K562 (cell line): Measurements from ENCODE around the gene CWC22. TPM values are rescaled to one million over a fixed set of nuclear protein-coding genes. Genes with fewer than 3 reads are reported as not detected.

ENCODE experiments used
- ARID4B ChIP-seq: sonication (generic); formaldehyde crosslinking; IDR thresholded peaks from 2 replicates; pipeline ENCODE4 v1.8.0; 2022; ENCODE audit warnings: mild to moderate bottlenecking, missing genetic modification reagents
- ASH1L ChIP-seq: fragments of 450-650 bp; IDR thresholded peaks from 2 replicates; pipeline ENCODE4 v1.6.1; 2018; ENCODE audit warnings: borderline replicate concordance, mild to moderate bottlenecking, low read depth; ENCODE audit not compliant: partially characterized antibody
- CBX2 ChIP-seq: fragments of 200-600 bp; sonication (generic); IDR thresholded peaks from one replicate; pipeline ENCODE4 v1.6.1; 2012; ENCODE audit warnings: mild to moderate bottlenecking, low read length, inconsistent platforms; ENCODE audit not compliant: insufficient read depth, poor library complexity, severe bottlenecking
- CREM ChIP-seq: IDR thresholded peaks from 2 replicates; pipeline ENCODE4 v1.6.1; 2014; ENCODE audit warnings: antibody characterized with exemption, low read depth
- EGR1 ChIP-seq: fragments of 450-650 bp; conservative IDR thresholded peaks from 2 replicates; pipeline ENCODE4 v1.6.1; 2017; ENCODE audit warnings: mild to moderate bottlenecking
- ETS2 ChIP-seq: IDR thresholded peaks from 2 replicates; pipeline ENCODE4 v1.6.1; 2016; ENCODE audit warnings: borderline replicate concordance, missing genetic modification characterization, mild to moderate bottlenecking, moderate library complexity, missing compliant biosample characterization; ENCODE audit not compliant: poor library complexity, severe bottlenecking
- EZH2 ChIP-seq: IDR thresholded peaks from 2 replicates; pipeline ENCODE4 v1.6.1; 2012; ENCODE audit warnings: low read depth, mild to moderate bottlenecking, inconsistent platforms, low read length, borderline replicate concordance
- HOXB6 ChIP-seq: fragments of 250-450 bp; sonication (Bioruptor Pico); IDR thresholded peaks from 2 replicates; pipeline ENCODE4 v1.5.1; 2022; ENCODE audit warnings: mild to moderate bottlenecking, borderline replicate concordance
- IRF2 ChIP-seq: sonication (generic); formaldehyde crosslinking; IDR thresholded peaks from 2 replicates; pipeline ENCODE4 v1.8.1; 2022; ENCODE audit warnings: mild to moderate bottlenecking, missing genetic modification reagents
- MTF1 ChIP-seq: fragments of 250-450 bp; sonication (Bioruptor Pico); IDR thresholded peaks from 2 replicates; pipeline ENCODE4 v1.9.0; 2021; ENCODE audit warnings: moderate library complexity, mild to moderate bottlenecking, inconsistent platforms, borderline replicate concordance
- MYC ChIP-seq, 2 experiments: fragments of 250-450 bp in 1 of 2; sonication (Bioruptor Pico) in 1 of 2; IDR thresholded peaks; 2 replicates each; pipeline versions ENCODE4 v1.5.1 to v1.6.1; 2012 to 2021; ENCODE audit warnings: low read depth in 2 of 2, borderline replicate concordance in 1 of 2, improper control_type of control experiment in 1 of 2, low read length in 1 of 2, mild to moderate bottlenecking in 1 of 2, moderate library complexity in 1 of 2
- NR2C1 ChIP-seq, 2 experiments: fragments of 450-650 bp; IDR thresholded peaks; 2 replicates each; pipeline ENCODE4 v1.6.1; 2017; ENCODE audit warnings: mild to moderate bottlenecking in 2 of 2, antibody characterized with exemption in 1 of 2, inconsistent platforms in 1 of 2, missing compliant biosample characterization in 1 of 2, missing genetic modification characterization in 1 of 2
- NR2F6 ChIP-seq: fragments of 450-650 bp; formaldehyde crosslinking; IDR thresholded peaks from 2 replicates; pipeline ENCODE4 v1.4.0; 2020; ENCODE audit warnings: mild to moderate bottlenecking
- NR4A1 ChIP-seq, 2 experiments: fragments of 250-450 bp in 1 of 2; fragments of 450-650 bp in 1 of 2; sonication (Bioruptor Pico) in 1 of 2; IDR thresholded peaks; 2 replicates each; pipeline versions ENCODE4 v1.4.0 to v1.6.1; 2016 to 2020; ENCODE audit warnings: mild to moderate bottlenecking in 2 of 2, missing compliant biosample characterization in 1 of 2, missing genetic modification characterization in 1 of 2, moderate library complexity in 1 of 2
- RBM15 ChIP-seq: fragments of 200-400 bp; formaldehyde crosslinking; IDR thresholded peaks from 2 replicates; pipeline ENCODE4 v1.6.1; 2018; ENCODE audit warnings: mild to moderate bottlenecking, low read length, moderate library complexity; ENCODE audit not compliant: insufficient read depth
- SNIP1 ChIP-seq: fragments of 450-650 bp; IDR thresholded peaks from 2 replicates; pipeline ENCODE4 v1.7.1; 2017; ENCODE audit warnings: low read depth, mild to moderate bottlenecking
- ZNF263 ChIP-seq: sonication (generic); formaldehyde crosslinking; IDR thresholded peaks from 2 replicates; pipeline ENCODE4 v1.8.0; 2022; ENCODE audit warnings: mild to moderate bottlenecking, missing genetic modification reagents, borderline replicate concordance
- ZNF511 ChIP-seq: sonication (generic); formaldehyde crosslinking; IDR thresholded peaks from 2 replicates; pipeline ENCODE4 v1.8.0; 2022; ENCODE audit warnings: mild to moderate bottlenecking, missing genetic modification reagents
- ZNF766 ChIP-seq: fragments of 200-800 bp; sonication (Bioruptor generic); conservative IDR thresholded peaks from 2 replicates; pipeline ENCODE4 v1.6.1; 2016; ENCODE audit warnings: missing genetic modification characterization, missing compliant biosample characterization
- polyA plus RNA-seq, 8 experiments: library from polyadenylated mRNA; depleted of rRNA in 4 of 8; stranded (reverse) in 5 of 8; unstranded in 3 of 8; fragments of >200 nt; fragmentation: Nextera tagmentation in 2 of 8; fragmentation: Illumina TruSeq in 1 of 8; extraction: Ambion mirVana in 2 of 8; extraction: Trizol in 1 of 8; gene quantifications; 2 replicates each; pipeline versions ENCODE4 v1.2.1 to v1.2.3, GENCODE V29; 2011 to 2014; ENCODE audit warnings: inconsistent platforms in 1 of 8, missing spikeins in 1 of 8
- total RNA-seq, 7 experiments: library from RNA; depleted of rRNA in 6 of 7; stranded (reverse); fragments of >200 nt in 6 of 7; fragmentation: Illumina TruSeq in 2 of 7; extraction: Trizol in 2 of 7; gene quantifications; 2 replicates each; pipeline versions ENCODE4 v1.2.1 to v1.2.3, GENCODE V29; 2011 to 2021; ENCODE audit warnings: low replicate concordance in 1 of 7

CWC22 gene
- total and polyA plus RNA-seq, 9 of the 15 experiments (the other 6 are each of a cell fraction or from before 2014, with no cell fraction given) = 14.5 to 54.2 (median 36.7) TPM

GRCh38 chr2:180006781-180007579 lies at the start of gene CWC22 (continued):
- TF ChIP-seq NR2C1 (IDR thresholded peaks at IDR 0.05) (peak; percentile 45; the same call in 1 of the 2 replicates), NR2C1 (tag; IDR thresholded peaks at IDR 0.05) (peak; percentile 81; the same call in 1 of the 2 replicates), HOXB6 (CRISPR knock-in tag) (no peak), IRF2 (CRISPR knock-in tag) (no peak), ZNF766 (CRISPR knock-in tag) (peak; percentile 88), ASH1L (peak; percentile 82), RBM15 (no peak), SNIP1 (no peak), ZNF511 (CRISPR knock-in tag) (peak; percentile 85; the same call in 1 of the 2 replicates), MYC (IDR thresholded peaks at IDR 0.05; ENCODE audit: low read depth, low read length) (0 out of 2 replicates have a peak, but pooled peaks have one; percentile 58), MYC (CRISPR knock-in tag; IDR thresholded peaks at IDR 0.05; ENCODE audit: borderline replicate concordance, low read depth) (no peak), NR2F6 (CRISPR knock-in tag) (no peak), ARID4B (0 out of 2 replicates have a peak, but pooled peaks have one; percentile 49), NR4A1 (CRISPR knock-in tag; IDR thresholded peaks at IDR 0.05) (no peak), NR4A1 (tag; IDR thresholded peaks at IDR 0.05) (no peak), ZNF263 (CRISPR knock-in tag) (no peak), CREM (peak; percentile 95), MTF1 (CRISPR knock-in tag) (no peak), EZH2 (no peak), EGR1 (peak; percentile 38; the same call in 1 of the 2 replicates), ETS2 (no peak), CBX2 (no peak)
